GM18498 (cell line): ENCODE measurements around the gene IL9R.
"Not testable (repeated sequence)": the region's sequence is repeated elsewhere in the genome, so short reads cannot be mapped to it uniquely, and the experiment has no call there.

ENCODE experiments used
- ATAC-seq: cut with Tn5 transposase; IDR thresholded peaks from one replicate; pipeline ENCODE4 v1.9.1; 2021; ENCODE audit warnings: mild to moderate bottlenecking, moderate library complexity; ENCODE audit not compliant: unreplicated experiment

IL9R gene

DNA sequence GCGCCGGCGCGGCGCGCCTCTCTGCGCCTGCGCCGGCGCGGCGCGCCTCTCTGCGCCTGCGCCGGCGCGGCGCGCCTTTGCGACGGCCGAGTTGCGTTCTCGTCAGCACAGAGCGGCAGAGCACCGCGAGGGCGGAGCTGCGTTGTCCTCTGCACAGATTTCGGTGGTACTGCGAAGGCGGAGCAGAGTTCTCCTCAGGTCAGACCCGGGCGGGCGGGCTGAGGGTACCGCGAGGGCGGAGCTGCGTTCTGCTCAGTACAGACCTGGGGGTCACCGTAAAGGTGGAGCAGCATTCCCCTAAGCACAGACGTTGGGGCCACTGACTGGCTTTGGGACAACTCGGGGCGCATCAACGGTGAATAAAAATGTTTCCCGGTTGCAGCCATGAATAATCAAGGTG lies 31.8 kb downstream of the IL9R start:
- ATAC-seq, result not testable (repeated sequence)

DNA sequence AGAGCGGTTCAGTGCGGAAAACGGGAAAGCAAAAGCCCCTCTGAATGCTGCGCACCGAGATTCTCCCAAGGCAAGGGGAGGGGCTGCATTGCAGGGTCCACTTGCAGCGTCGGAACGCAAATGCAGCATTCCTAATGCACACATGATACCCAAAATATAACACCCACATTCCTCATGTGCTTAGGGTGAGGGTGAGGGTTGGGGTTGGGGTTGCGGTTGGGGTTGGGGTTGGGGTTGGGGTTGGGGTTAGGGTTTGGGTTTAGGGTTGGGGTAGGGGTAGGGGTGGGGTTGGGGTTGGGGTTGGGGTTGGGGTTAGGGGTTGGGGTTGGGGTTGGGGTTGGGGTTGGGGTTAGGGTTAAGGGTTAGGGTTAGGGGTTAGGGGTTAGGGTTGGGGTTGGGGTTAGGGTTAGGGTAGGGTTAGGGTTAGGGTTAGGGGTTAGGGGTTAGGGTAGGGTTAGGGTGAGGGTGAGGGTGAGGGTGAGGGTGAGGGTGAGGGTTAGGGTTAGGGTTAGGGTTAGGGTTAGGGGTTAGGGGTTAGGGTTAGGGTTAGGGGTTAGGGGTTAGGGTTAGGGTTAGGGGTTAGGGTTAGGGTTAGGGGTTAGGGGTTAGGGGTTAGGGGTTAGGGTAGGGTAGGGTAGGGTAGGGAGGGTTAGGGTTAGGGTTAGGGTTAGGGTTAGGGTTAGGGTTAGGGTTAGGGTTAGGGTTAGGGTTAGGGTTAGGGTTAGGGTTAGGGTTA lies 32.4 kb downstream of the IL9R start:
- not testable (repeated sequence) for ATAC-seq

DNA sequence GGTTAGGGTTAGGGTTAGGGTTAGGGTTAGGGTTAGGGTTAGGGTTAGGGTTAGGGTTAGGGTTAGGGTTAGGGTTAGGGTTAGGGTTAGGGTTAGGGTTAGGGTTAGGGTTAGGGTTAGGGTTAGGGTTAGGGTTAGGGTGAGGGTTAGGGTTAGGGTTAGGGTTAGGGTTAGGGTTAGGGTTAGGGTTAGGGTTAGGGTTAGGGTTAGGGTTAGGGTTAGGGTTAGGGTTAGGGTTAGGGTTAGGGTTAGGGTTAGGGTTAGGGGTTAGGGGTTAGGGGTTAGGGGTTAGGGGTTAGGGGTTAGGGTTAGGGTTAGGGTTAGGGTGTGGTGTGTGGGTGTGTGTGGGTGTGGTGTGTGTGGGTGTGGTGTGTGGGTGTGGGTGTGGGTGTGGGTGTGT lies 33.0 kb downstream of the IL9R start:
- not testable (repeated sequence) for ATAC-seq
